Neural cell (in vitro differentiated cells): ENCODE measurements around the gene ANKS1B.

Experiments used
- CTCF ChIP-seq: fragments of 450-650 bp; IDR thresholded peaks from 2 replicates; pipeline ENCODE4 v1.5.1; 2014; ENCODE audit warnings: antibody characterized with exemption, mild to moderate bottlenecking, moderate library complexity; ENCODE audit not compliant: poor library complexity, severe bottlenecking
- EZH2 ChIP-seq: fragments of 200-600, 300-800 bp; shearing (Covaris generic), sonication (generic); IDR thresholded peaks from 2 replicates; pipeline ENCODE4 v1.6.1; 2014; ENCODE audit warnings: antibody characterized with exemption, low read length, borderline replicate concordance, mild to moderate bottlenecking; ENCODE audit not compliant: insufficient read depth, poor library complexity, severe bottlenecking
- POLR2AphosphoS5 ChIP-seq: IDR thresholded peaks from 2 replicates; pipeline ENCODE4 v1.6.1; 2012
- TF ChIP-seq, protein P1 (sequence below): IDR thresholded peaks from 2 replicates; pipeline ENCODE4 v1.6.1; 2012; ENCODE audit warnings: borderline replicate concordance

DNA sequence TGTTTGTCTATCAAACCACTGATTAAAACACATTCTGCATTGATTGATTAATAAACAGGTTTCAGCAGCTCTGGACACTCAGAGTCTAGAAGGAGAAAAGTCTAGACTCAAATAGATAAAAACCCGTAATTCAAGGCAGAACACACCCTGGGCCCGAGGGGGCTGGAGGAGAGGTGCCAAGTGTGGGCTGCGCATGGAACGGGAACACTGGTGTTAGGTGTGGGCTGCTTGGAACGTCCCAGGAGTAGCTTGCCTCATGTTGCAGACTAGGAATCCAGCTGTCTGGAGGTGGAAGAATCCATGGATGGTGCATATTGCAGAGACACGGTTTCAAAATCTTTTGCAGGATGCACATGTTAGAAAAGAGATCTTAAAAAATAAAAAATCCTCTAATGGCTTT, 1116.7 kb downstream of the ANKS1B start:
- no peak for TF ChIP-seq CTCF
- TF ChIP-seq POLR2AphosphoS5: no peak
- TF ChIP-seq EZH2: no peak
- TF ChIP-seq, protein P1, sequence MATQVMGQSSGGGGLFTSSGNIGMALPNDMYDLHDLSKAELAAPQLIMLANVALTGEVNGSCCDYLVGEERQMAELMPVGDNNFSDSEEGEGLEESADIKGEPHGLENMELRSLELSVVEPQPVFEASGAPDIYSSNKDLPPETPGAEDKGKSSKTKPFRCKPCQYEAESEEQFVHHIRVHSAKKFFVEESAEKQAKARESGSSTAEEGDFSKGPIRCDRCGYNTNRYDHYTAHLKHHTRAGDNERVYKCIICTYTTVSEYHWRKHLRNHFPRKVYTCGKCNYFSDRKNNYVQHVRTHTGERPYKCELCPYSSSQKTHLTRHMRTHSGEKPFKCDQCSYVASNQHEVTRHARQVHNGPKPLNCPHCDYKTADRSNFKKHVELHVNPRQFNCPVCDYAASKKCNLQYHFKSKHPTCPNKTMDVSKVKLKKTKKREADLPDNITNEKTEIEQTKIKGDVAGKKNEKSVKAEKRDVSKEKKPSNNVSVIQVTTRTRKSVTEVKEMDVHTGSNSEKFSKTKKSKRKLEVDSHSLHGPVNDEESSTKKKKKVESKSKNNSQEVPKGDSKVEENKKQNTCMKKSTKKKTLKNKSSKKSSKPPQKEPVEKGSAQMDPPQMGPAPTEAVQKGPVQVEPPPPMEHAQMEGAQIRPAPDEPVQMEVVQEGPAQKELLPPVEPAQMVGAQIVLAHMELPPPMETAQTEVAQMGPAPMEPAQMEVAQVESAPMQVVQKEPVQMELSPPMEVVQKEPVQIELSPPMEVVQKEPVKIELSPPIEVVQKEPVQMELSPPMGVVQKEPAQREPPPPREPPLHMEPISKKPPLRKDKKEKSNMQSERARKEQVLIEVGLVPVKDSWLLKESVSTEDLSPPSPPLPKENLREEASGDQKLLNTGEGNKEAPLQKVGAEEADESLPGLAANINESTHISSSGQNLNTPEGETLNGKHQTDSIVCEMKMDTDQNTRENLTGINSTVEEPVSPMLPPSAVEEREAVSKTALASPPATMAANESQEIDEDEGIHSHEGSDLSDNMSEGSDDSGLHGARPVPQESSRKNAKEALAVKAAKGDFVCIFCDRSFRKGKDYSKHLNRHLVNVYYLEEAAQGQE: no peak
